Transverse colon (tissue), 4 donors: ENCODE data around the gene RACK1.

Source experiments
- CTCF ChIP-seq, 5 experiments: fragments of 200-600 bp in 3 of 5; fragments of 450-650 bp in 2 of 5; sonication (generic) in 3 of 5; IDR thresholded peaks; 1 replicate in 2 of 5; 2 replicates in 3 of 5; pipeline ENCODE4 v1.5.1; 2016 to 2017; ENCODE audit warnings: antibody characterized with exemption in 5 of 5, inconsistent platforms in 3 of 5, mild to moderate bottlenecking in 2 of 5, moderate library complexity in 1 of 5
- EP300 ChIP-seq: sonication (generic); formaldehyde crosslinking; IDR thresholded peaks from one replicate; pipeline ENCODE4 v1.6.1; 2017; ENCODE audit warnings: antibody characterized with exemption, low read depth
- POLR2AphosphoS5 ChIP-seq, 3 donors: sonication (generic); formaldehyde crosslinking; IDR thresholded peaks; one replicate each; pipeline ENCODE4 v1.6.1; 2016; ENCODE audit warnings: antibody characterized with exemption in 3 of 3

GRCh38 chr5:181241393-181241975 is 2.2 kb downstream of the RACK1 start:
- TF ChIP-seq CTCF (IDR thresholded peaks at IDR 0.05) (no peak), EP300 (no peak), POLR2AphosphoS5 (IDR thresholded peaks at IDR 0.05) (no peak)
